DOHH2 (cell line): Measurements from ENCODE around the gene PIGB.

Source experiments
- H3F3A ChIP-seq: fragments of 200-600 bp; sonication (generic), shearing (Covaris generic); 2 replicates; pipeline ENCODE4 v1.6.0; 2016; ENCODE audit warnings: antibody characterized with exemption, mild to moderate bottlenecking; ENCODE audit not compliant: control insufficient read depth, insufficient read depth
- H3K27ac ChIP-seq: fragments of 200-600 bp; sonication (generic); 2 replicates; pipeline ENCODE4 v1.5.1; 2014; ENCODE audit warnings: low read depth, mild to moderate bottlenecking, low read length, moderate library complexity
- H3K27me3 ChIP-seq: fragments of 200-600 bp; sonication (generic); 2 replicates; pipeline ENCODE4 v1.6.1; 2014; ENCODE audit warnings: mild to moderate bottlenecking, low read length, mixed read lengths; ENCODE audit not compliant: control insufficient read depth
- H3K36me3 ChIP-seq: fragments of 200-600 bp; sonication (generic); 2 replicates; pipeline ENCODE4 v1.6.1; 2014; ENCODE audit warnings: mild to moderate bottlenecking, low read length, moderate library complexity, mixed read lengths; ENCODE audit not compliant: control insufficient read depth
- H3K4me1 ChIP-seq: fragments of 200-600 bp; sonication (generic); 2 replicates; pipeline ENCODE4 v1.6.1; 2014; ENCODE audit warnings: mild to moderate bottlenecking, low read length, mixed read lengths; ENCODE audit not compliant: control insufficient read depth
- H3K4me2 ChIP-seq: fragments of 200-600 bp; sonication (generic); 2 replicates; pipeline ENCODE4 v1.6.0; 2014; ENCODE audit warnings: mild to moderate bottlenecking, low read length, moderate library complexity
- H3K4me3 ChIP-seq: fragments of 200-600 bp; sonication (generic); 2 replicates; pipeline ENCODE4 v1.5.1; 2014; ENCODE audit warnings: mild to moderate bottlenecking, low read length, mixed read lengths
- H3K79me2 ChIP-seq: fragments of 200-600 bp; sonication (generic); 2 replicates; pipeline ENCODE4 v1.6.1; 2014; ENCODE audit warnings: mild to moderate bottlenecking, low read length, mixed read lengths; ENCODE audit not compliant: control insufficient read depth
- H3K9me2 ChIP-seq: fragments of 200-600 bp; sonication (generic); replicated peaks from 2 replicates; pipeline ENCODE4 v1.6.1; 2014; ENCODE audit warnings: mild to moderate bottlenecking, low read length, mixed read lengths; ENCODE audit not compliant: control insufficient read depth
- H3K9me3 ChIP-seq: fragments of 200-600 bp; sonication (generic); 2 replicates; pipeline ENCODE4 v1.6.1; 2014; ENCODE audit warnings: antibody characterized with exemption, low read length, mixed read lengths; ENCODE audit not compliant: control insufficient read depth, insufficient read depth
- H4K20me1 ChIP-seq: fragments of 200-600 bp; sonication (generic); 2 replicates; pipeline ENCODE4 v1.6.0; 2014; ENCODE audit warnings: low read depth, mild to moderate bottlenecking, antibody characterized with exemption, low read length, moderate library complexity; ENCODE audit not compliant: control insufficient read depth, insufficient read depth
- EZH2phosphoT487 ChIP-seq: fragments of 200-600 bp; sonication (generic); IDR thresholded peaks from 2 replicates; pipeline ENCODE4 v1.6.1; 2017; ENCODE audit warnings: borderline replicate concordance, mild to moderate bottlenecking, antibody characterized with exemption, low read length, moderate library complexity, mixed read lengths
- TF ChIP-seq, protein P1 (sequence below): fragments of 200-600 bp; sonication (generic); IDR thresholded peaks from one replicate; pipeline ENCODE4 v1.5.1; 2014; ENCODE audit warnings: antibody characterized with exemption, mild to moderate bottlenecking, low read depth, low read length; ENCODE audit not compliant: poor library complexity, severe bottlenecking

Gene PIGB

DNA sequence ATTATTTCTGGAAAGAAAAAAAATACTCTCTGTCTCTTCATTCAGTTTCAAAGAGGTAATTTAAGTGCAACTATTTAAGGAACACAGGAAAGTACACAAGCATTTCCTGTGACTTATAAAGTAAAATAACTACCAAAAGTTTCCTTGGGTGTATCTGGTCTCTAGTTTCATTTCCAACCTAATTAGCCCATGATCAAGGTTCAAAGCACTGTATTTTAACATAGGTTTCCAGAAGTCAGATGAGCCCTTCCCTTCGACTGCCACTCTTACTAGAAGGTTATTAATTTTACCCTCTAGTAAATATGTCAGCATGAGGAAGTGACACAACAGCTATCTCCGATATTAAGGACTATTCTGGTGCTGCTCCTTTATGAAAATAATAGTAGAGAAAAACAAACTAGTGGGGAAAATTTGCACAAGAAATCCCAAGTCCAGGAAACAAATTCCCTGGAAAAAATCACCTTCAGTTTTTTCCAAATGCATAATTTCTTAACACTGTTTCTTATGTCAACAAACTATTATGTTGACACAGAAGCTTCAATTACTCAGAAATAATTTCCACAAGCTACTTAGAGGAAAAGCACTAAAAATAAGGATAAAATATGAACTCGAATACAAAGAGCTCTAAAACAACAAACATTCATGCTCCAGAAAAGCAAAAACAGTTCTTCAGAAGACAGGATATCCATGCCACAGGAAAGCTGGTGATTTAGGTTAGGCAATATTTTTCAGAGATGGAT lies 53.8 kb downstream of the PIGB start:
- H3K36me3 ChIP-seq, result no peaks in the 10 kb centered on the region
- H4K20me1 ChIP-seq, result no peaks in the 10 kb centered on the region
- H3K27ac ChIP-seq, result no peak overlapping the region
- H3K4me3 ChIP-seq, result no peak overlapping the region
- H3K4me1 ChIP-seq, result peaks cover 13% of the 10 kb centered on the region
- TF ChIP-seq, protein P1, sequence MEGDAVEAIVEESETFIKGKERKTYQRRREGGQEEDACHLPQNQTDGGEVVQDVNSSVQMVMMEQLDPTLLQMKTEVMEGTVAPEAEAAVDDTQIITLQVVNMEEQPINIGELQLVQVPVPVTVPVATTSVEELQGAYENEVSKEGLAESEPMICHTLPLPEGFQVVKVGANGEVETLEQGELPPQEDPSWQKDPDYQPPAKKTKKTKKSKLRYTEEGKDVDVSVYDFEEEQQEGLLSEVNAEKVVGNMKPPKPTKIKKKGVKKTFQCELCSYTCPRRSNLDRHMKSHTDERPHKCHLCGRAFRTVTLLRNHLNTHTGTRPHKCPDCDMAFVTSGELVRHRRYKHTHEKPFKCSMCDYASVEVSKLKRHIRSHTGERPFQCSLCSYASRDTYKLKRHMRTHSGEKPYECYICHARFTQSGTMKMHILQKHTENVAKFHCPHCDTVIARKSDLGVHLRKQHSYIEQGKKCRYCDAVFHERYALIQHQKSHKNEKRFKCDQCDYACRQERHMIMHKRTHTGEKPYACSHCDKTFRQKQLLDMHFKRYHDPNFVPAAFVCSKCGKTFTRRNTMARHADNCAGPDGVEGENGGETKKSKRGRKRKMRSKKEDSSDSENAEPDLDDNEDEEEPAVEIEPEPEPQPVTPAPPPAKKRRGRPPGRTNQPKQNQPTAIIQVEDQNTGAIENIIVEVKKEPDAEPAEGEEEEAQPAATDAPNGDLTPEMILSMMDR, result no peak
- no peak for TF ChIP-seq EZH2phosphoT487
- peak overlapping the region; percentile 44 for H3K4me2 ChIP-seq
- H3K79me2 ChIP-seq, result no peaks in the 10 kb centered on the region
- no peaks in the 10 kb centered on the region for H3K9me3 ChIP-seq
- H3K9me2 ChIP-seq, result no peaks in the 10 kb centered on the region
- H3K27me3 ChIP-seq, result no peaks in the 10 kb centered on the region
- no peaks in the 10 kb centered on the region for H3F3A ChIP-seq

DNA sequence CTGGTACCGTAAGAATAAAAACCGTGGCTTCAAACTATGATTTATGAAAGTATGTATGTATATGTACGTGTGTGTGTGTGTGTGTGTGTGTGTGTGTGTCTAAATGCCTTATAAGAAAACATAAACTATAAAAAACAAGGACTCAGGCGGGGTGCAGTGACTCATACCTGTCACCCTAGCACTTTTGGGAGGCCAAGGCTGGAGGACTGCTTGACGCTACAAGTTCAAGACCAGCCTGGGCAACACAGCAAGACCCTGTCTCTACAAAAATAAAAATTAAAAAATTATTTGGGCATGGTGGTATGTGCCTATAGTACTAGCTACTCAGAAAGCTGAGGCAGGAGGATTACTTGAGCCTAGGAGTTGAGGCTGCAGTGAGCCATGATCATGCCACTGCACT lies 60.1 kb downstream of the PIGB start:
- H3K4me2 ChIP-seq, result no peak overlapping the region
- H3K79me2 ChIP-seq, result no peaks in the 10 kb centered on the region
- no peaks in the 10 kb centered on the region for H3F3A ChIP-seq
- TF ChIP-seq, protein P1, result no peak
- TF ChIP-seq EZH2phosphoT487, result no peak
- H3K4me1 ChIP-seq, result no peaks in the 10 kb centered on the region
- no peaks in the 10 kb centered on the region for H3K9me3 ChIP-seq
- H3K4me3 ChIP-seq, result no peak overlapping the region
- no peaks in the 10 kb centered on the region for H3K36me3 ChIP-seq
- H3K27ac ChIP-seq, result no peak overlapping the region
- H4K20me1 ChIP-seq, result no peaks in the 10 kb centered on the region
- no peaks in the 10 kb centered on the region for H3K9me2 ChIP-seq
- no peaks in the 10 kb centered on the region for H3K27me3 ChIP-seq

DNA sequence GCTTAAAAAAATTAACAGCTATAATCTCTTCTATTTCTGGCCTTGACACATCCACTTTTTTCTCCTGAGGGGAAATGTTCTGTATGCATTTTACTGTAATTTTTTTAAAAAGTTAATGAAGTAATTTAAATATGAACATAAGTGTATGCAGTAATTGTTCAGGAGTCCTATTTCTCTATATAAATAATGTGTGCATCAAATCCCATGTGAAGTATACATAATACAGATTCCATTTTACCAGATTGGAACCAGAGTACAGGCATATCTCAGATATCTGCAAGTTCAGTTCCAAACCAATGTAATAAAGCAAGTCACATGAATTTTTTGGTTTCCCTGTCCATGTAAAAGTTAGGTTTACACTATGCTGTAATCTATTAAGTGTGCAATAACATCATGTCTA lies 62.6 kb downstream of the PIGB start:
- no peaks in the 10 kb centered on the region for H3K4me1 ChIP-seq
- H3K79me2 ChIP-seq, result no peaks in the 10 kb centered on the region
- H3K9me2 ChIP-seq, result no peaks in the 10 kb centered on the region
- TF ChIP-seq EZH2phosphoT487, result no peak
- TF ChIP-seq, protein P1, result no peak
- no peak overlapping the region for H3K4me3 ChIP-seq
- no peaks in the 10 kb centered on the region for H4K20me1 ChIP-seq
- no peak overlapping the region for H3K27ac ChIP-seq
- no peaks in the 10 kb centered on the region for H3F3A ChIP-seq
- H3K9me3 ChIP-seq, result no peaks in the 10 kb centered on the region
- no peaks in the 10 kb centered on the region for H3K36me3 ChIP-seq
- no peaks in the 10 kb centered on the region for H3K27me3 ChIP-seq
- no peak overlapping the region for H3K4me2 ChIP-seq
